Endodermal cell (in vitro differentiated cells): Measurements from ENCODE around the gene KLF16. TPM values are rescaled to one million over a fixed set of nuclear protein-coding genes. Genes with fewer than 3 reads are reported as not detected.

Source experiments
- DNase-seq: peaks from one replicate; pipeline ENCODE4 v3.0.0-alpha.2; 2017
- H3K27ac ChIP-seq: 2 replicates; pipeline ENCODE4 v1.5.1; 2013; ENCODE audit warnings: mild to moderate bottlenecking, low read depth, low read length, moderate library complexity
- H3K27me3 ChIP-seq: 2 replicates; pipeline ENCODE4 v1.6.1; 2013; ENCODE audit warnings: mild to moderate bottlenecking, low read length, moderate library complexity; ENCODE audit not compliant: insufficient read depth, control insufficient read depth, poor library complexity, severe bottlenecking
- H3K36me3 ChIP-seq: 2 replicates; pipeline ENCODE4 v1.7.0; 2013; ENCODE audit warnings: mild to moderate bottlenecking, low read length, moderate library complexity; ENCODE audit not compliant: control insufficient read depth, insufficient read depth
- H3K4me1 ChIP-seq: one replicate; pipeline ENCODE4 v1.7.0; 2013; ENCODE audit warnings: low read length; ENCODE audit not compliant: control insufficient read depth, insufficient read depth
- H3K4me3 ChIP-seq: 2 replicates; pipeline ENCODE4 v1.5.1; 2013; ENCODE audit warnings: mild to moderate bottlenecking, low read length, moderate library complexity
- H3K9ac ChIP-seq: 2 replicates; pipeline ENCODE4 v1.6.1; 2013; ENCODE audit warnings: mild to moderate bottlenecking, low read length, moderate library complexity; ENCODE audit not compliant: poor library complexity, severe bottlenecking; ENCODE audit errors: extremely low read depth
- H3K9me3 ChIP-seq: 2 replicates; pipeline ENCODE4 v1.6.1; 2013; ENCODE audit warnings: mild to moderate bottlenecking, low read length, moderate library complexity; ENCODE audit not compliant: control insufficient read depth
- H3K27ac Mint-ChIP-seq: 2 replicates; pipeline ENCODE4 v1.8.0; 2020; ENCODE audit warnings: mixed read lengths
- H3K27me3 Mint-ChIP-seq: 2 replicates; pipeline ENCODE4 v1.8.0; 2021; ENCODE audit warnings: mild to moderate bottlenecking, mixed read lengths; ENCODE audit not compliant: insufficient read depth
- H3K36me3 Mint-ChIP-seq: 2 replicates; pipeline ENCODE4 v1.8.0; 2020; ENCODE audit warnings: low read depth, mixed read lengths
- H3K4me1 Mint-ChIP-seq: 2 replicates; pipeline ENCODE4 v1.8.0; 2020; ENCODE audit warnings: mixed read lengths
- H3K4me3 Mint-ChIP-seq: 2 replicates; pipeline ENCODE4 v1.8.0; 2020; ENCODE audit warnings: mild to moderate bottlenecking, moderate library complexity, mixed read lengths
- H3K9me3 Mint-ChIP-seq: 2 replicates; pipeline ENCODE4 v1.8.0; 2020; ENCODE audit warnings: mild to moderate bottlenecking, mixed read lengths
- WGBS, 2 experiments: methylation state at CpG; one replicate each; pipeline versions ENCODE4 v1.1.5 to v1.1.7; 2013; ENCODE audit warnings: missing lambda C conversion rate in 2 of 2, mixed read lengths in 1 of 2; ENCODE audit not compliant: insufficient coverage in 1 of 2, insufficient read length in 1 of 2; 5-methylcytosine and 5-hydroxymethylcytosine counted together
- long read RNA-seq, 4 experiments: library from polyadenylated mRNA in 2 of 4; library from RNA in 1 of 4; library from capped mRNA in 1 of 4; stranded (forward) in 3 of 4; unstranded in 1 of 4; transcript quantifications; one replicate each; pipeline ENCODE4 v2.0.0, GENCODE V29; 2020 to 2021; ENCODE audit warnings: inconsistent platforms in 1 of 4
- polyA plus RNA-seq, 2 experiments: library from polyadenylated mRNA; stranded (reverse); fragments of 50-300 nt; gene quantifications; one replicate each; pipeline ENCODE4 v1.2.3, GENCODE V29; 2013
- total RNA-seq, 2 donors: library from RNA; stranded (reverse); fragmentation: NEBNext Ultra II Directional in 1 of 2; extraction: Animal tissue kit (Norgen Biotek cat#: 25700) in 1 of 2; gene quantifications; 2 replicates in 1 of 2; 3 replicates in 1 of 2; pipeline ENCODE4 v1.2.1, GENCODE V29; 2021
- TF ChIP-seq, protein P1 (sequence below): fragments of 200-600 bp; sonication (generic); conservative IDR thresholded peaks from 2 replicates; pipeline ENCODE4 v1.5.0; 2021; ENCODE audit warnings: antibody characterized with exemption, mild to moderate bottlenecking

The KLF16 gene
- 10 to 100 TPM; 39.0 to 42.9 TPM for total RNA-seq
- polyA plus RNA-seq (2013, experiment 1 of 2) = 19.2 TPM
- polyA plus RNA-seq (2013, experiment 2 of 2) = 17.1 TPM
- long read RNA-seq, experiment 1, partial matches to known transcripts = 0 of 20 reads
- long read RNA-seq, experiment 1, other reads (novel, unspliced or antisense) = 17 of 20 reads
- long read RNA-seq, experiment 2, transcript KLF16-201 (2 exons, 2,890 nt) = major isoform, 41 of 49 reads
- long read RNA-seq, experiment 2, partial matches to known transcripts = 0 of 49 reads
- long read RNA-seq, experiment 2, other reads (novel, unspliced or antisense) = 8 of 49 reads
- long read RNA-seq, experiment 3, partial matches to known transcripts = 0 of 8 reads
- long read RNA-seq, experiment 3, other reads (novel, unspliced or antisense) = 8 of 8 reads
- long read RNA-seq, experiment 4, partial matches to known transcripts = 0 of 9 reads
- long read RNA-seq, experiment 4, other reads (novel, unspliced or antisense) = 9 of 9 reads

DNA sequence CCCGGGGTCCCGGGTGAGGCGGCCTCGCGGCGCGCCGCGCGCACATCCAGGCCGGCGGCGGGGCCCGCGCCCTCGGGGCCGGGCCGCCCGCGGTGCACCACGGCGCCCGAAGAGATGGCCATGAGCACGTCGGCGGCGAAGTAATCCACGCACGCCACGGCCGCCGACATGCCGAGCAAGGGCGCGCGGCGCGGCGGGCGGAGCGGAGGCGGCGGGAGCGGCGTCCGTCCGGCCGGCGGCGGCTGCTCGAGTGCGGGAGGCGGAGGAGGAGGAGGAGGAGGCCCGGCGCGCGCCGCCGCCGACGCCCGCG, at the start of gene KLF16:
Gene KLF16, minus strand, starts transcription at position 252 of the 310 bp plus-strand sequence. Its CDS starts 82 bp downstream, at position 170.
- peak within 1 kb of the TSS; percentile 77 for H3K27ac Mint-ChIP-seq
- peaks cover 22% of the 10 kb centered on the region for H3K4me1 Mint-ChIP-seq
- Histone ChIP-seq H3K4me3 (peak within 1 kb of the TSS; percentile 89), H3K36me3 (no peaks in the 10 kb centered on the region), H3K27ac (peak within 1 kb of the TSS; percentile 73), H3K4me1 (peaks cover 13% of the 10 kb centered on the region), H3K9me3 (no peaks in the 10 kb centered on the region), H3K9ac (peak within 1 kb of the TSS; percentile 80), H3K27me3 (no peaks in the 10 kb centered on the region)
- no peak for DNase-seq
- no peaks in the 10 kb centered on the region for H3K9me3 Mint-ChIP-seq
- H3K4me3 Mint-ChIP-seq = peak within 1 kb of the TSS; percentile 85
- TF ChIP-seq, protein P1, sequence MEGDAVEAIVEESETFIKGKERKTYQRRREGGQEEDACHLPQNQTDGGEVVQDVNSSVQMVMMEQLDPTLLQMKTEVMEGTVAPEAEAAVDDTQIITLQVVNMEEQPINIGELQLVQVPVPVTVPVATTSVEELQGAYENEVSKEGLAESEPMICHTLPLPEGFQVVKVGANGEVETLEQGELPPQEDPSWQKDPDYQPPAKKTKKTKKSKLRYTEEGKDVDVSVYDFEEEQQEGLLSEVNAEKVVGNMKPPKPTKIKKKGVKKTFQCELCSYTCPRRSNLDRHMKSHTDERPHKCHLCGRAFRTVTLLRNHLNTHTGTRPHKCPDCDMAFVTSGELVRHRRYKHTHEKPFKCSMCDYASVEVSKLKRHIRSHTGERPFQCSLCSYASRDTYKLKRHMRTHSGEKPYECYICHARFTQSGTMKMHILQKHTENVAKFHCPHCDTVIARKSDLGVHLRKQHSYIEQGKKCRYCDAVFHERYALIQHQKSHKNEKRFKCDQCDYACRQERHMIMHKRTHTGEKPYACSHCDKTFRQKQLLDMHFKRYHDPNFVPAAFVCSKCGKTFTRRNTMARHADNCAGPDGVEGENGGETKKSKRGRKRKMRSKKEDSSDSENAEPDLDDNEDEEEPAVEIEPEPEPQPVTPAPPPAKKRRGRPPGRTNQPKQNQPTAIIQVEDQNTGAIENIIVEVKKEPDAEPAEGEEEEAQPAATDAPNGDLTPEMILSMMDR = no peak
- WGBS, 2 experiments = 0% methylated on average over 61 of the region's 63 CpGs; no CpG with 5 or more reads in 1 of the 2 experiments
- peaks cover 7% of the 10 kb centered on the region for H3K27me3 Mint-ChIP-seq
- H3K36me3 Mint-ChIP-seq = no peaks in the 10 kb centered on the region

DNA sequence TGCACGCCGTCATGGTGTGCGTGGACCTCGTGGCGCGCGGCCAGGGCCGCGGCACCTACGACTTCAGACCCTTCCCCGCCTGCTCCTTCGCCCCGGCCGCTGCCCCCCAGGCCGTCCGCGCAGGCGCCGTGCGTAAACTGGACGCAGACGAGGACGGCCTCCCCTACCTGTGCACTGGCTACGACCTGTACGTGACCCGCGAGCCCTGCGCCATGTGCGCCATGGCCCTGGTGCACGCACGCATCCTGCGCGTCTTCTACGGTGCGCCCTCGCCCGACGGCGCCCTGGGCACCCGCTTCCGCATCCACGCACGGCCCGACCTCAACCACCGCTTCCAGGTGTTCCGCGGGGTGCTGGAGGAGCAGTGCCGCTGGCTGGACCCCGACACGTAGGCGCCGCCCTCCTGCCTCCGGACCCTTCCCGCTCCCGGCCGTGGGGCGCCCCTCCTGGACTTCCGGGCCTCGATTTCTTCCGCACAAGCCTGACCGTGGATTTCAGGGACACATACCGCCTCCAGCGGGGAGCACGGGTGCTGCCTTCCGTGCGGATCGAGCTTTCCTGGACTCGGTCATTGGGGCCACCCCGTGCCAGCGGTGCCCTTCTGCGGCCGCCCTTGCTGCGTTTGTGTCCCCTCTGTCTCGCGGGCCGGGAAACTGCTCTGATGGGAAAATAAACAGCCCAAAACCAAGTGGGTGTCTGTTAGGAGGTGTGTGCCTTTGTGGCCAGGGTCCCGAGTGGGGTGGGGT, 49.6 kb upstream of the KLF16 start:
- Mint-ChIP-seq H3K4me3 (no peak overlapping the region), H3K27me3 (no peaks in the 10 kb centered on the region), H3K36me3 (peaks cover 30% of the 10 kb centered on the region), H3K27ac (no peak overlapping the region), H3K4me1 (no peaks in the 10 kb centered on the region), H3K9me3 (no peaks in the 10 kb centered on the region)
- Histone ChIP-seq H3K9me3 (no peaks in the 10 kb centered on the region), H3K4me1 (no peaks in the 10 kb centered on the region), H3K27me3 (no peaks in the 10 kb centered on the region), H3K9ac (no peak overlapping the region), H3K36me3 (peaks cover 12% of the 10 kb centered on the region), H3K4me3 (no peak overlapping the region), H3K27ac (no peak overlapping the region)
- TF ChIP-seq, protein P1 = no peak
- DNase-seq = no peak
- WGBS, 2 experiments = 98% methylated on average over 52 to 77 of the region's 77 CpGs

DNA sequence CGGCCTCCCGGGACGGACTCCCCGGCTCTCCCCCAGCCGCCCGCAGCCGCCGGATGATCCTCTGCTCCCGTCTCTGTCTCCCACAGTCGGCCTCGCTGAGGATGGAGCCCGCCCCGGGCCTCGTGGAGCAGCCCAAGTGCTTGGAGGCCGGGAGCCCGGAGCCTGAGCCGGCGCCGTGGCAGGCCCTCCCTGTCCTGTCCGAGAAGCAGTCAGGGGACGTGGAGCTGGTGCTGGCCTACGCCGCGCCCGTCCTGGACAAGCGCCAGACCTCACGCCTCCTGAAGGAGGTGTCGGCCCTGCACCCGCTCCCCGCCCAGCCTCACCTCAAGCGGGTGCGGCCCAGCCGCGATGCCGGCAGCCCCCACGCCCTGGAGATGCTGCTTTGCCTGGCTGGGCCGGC, 48.6 kb upstream of the KLF16 start:
- H3K27me3 Mint-ChIP-seq = no peaks in the 10 kb centered on the region

More for the DNA sequence above, 48.6 kb upstream of the KLF16 start:
- H3K9me3 Mint-ChIP-seq = no peaks in the 10 kb centered on the region
- no peak overlapping the region for H3K4me3 Mint-ChIP-seq
- 95 to 96% methylated on average over 18 to 37 of the region's 37 CpGs for WGBS, 2 experiments
- Histone ChIP-seq H3K4me3 (no peak overlapping the region), H3K27ac (no peak overlapping the region), H3K27me3 (no peaks in the 10 kb centered on the region), H3K36me3 (peaks cover 12% of the 10 kb centered on the region), H3K9ac (no peak overlapping the region), H3K9me3 (no peaks in the 10 kb centered on the region), H3K4me1 (no peaks in the 10 kb centered on the region)
- no peak overlapping the region for H3K27ac Mint-ChIP-seq
- H3K36me3 Mint-ChIP-seq = peaks cover 26% of the 10 kb centered on the region
- DNase-seq = no peak
- TF ChIP-seq, protein P1 = no peak
- H3K4me1 Mint-ChIP-seq = no peaks in the 10 kb centered on the region
